GM18498 (cell line): ENCODE measurements around the gene PAQR7.

Source experiments
- ATAC-seq: cut with Tn5 transposase; IDR thresholded peaks from one replicate; pipeline ENCODE4 v1.9.1; 2021; ENCODE audit warnings: mild to moderate bottlenecking, moderate library complexity; ENCODE audit not compliant: unreplicated experiment

The PAQR7 gene

GRCh38 chr1:25875154-25875855 is at the start of gene PAQR7:
TSS of gene PAQR7 (minus strand) at chr1:25875708. CDS start at chr1:25863839, 11,869 bp downstream.
- ATAC-seq = peak; percentile 66

GRCh38 chr1:25924454-25924853 is 48.9 kb upstream of the PAQR7 start:
- ATAC-seq = no peak

- no peak for ATAC-seq
Observed at GRCh38 chr1:25922971-25923552, 47.6 kb upstream of the PAQR7 start.

GRCh38 chr1:25922056-25922970 is 46.8 kb upstream of the PAQR7 start:
- ATAC-seq = no peak

- no peak for ATAC-seq
Observed at GRCh38 chr1:25918615-25919014, 43.1 kb upstream of the PAQR7 start.

- ATAC-seq = no peak
Observed at GRCh38 chr1:25917996-25918395, 42.5 kb upstream of the PAQR7 start.

GRCh38 chr1:25916460-25916859 is 41.0 kb upstream of the PAQR7 start:
- no peak for ATAC-seq

- ATAC-seq = no peak
Observed at GRCh38 chr1:25914074-25914995, 38.8 kb upstream of the PAQR7 start.

GRCh38 chr1:25913206-25913605 is 37.7 kb upstream of the PAQR7 start:
- no peak for ATAC-seq

- ATAC-seq = no peak
Observed at GRCh38 chr1:25912076-25912831, 36.7 kb upstream of the PAQR7 start.

- no peak for ATAC-seq
Observed at GRCh38 chr1:25911162-25911561, 35.7 kb upstream of the PAQR7 start.

GRCh38 chr1:25909040-25909439 is 33.5 kb upstream of the PAQR7 start:
- no peak for ATAC-seq

GRCh38 chr1:25908161-25908560 is 32.7 kb upstream of the PAQR7 start:
- ATAC-seq = no peak

GRCh38 chr1:25907601-25908000 is 32.1 kb upstream of the PAQR7 start:
- no peak for ATAC-seq

GRCh38 chr1:25906644-25907300 is 31.3 kb upstream of the PAQR7 start:
- no peak for ATAC-seq

GRCh38 chr1:25905680-25906643 is 30.5 kb upstream of the PAQR7 start, which contains the start of gene STMN1:
TSS of gene STMN1 (minus strand) at chr1:25906419. CDS start at chr1:25904676, 1,743 bp downstream.
- ATAC-seq = peak; percentile 77

- peak; percentile 79 for ATAC-seq
Observed at GRCh38 chr1:25904943-25905679, 29.6 kb upstream of the PAQR7 start.
